Vagina (tissue), 2 donors: ENCODE measurements around the gene NUP205. TPM values are rescaled to one million over a fixed set of nuclear protein-coding genes. Genes with fewer than 3 reads are reported as not detected.
A peak's percentile ranks its signal among the peaks of the same experiment; 100 is the strongest.

ENCODE experiments used
- DNase-seq, 2 donors: peaks; one replicate each; pipeline ENCODE4 v3.0.0-alpha.2; 2017; ENCODE audit errors: extremely low spot score in 2 of 2
- H3K27ac ChIP-seq: fragments of 200-600 bp; sonication (generic); one replicate; pipeline ENCODE4 v1.5.1; 2019
- H3K27me3 ChIP-seq: fragments of 200-600 bp; sonication (generic); one replicate; pipeline ENCODE4 v1.5.1; 2019
- H3K36me3 ChIP-seq, 2 donors: fragments of 200-600 bp; sonication (generic); one replicate each; pipeline ENCODE4 v1.5.1; 2017 to 2019
- H3K4me1 ChIP-seq: fragments of 200-600 bp; sonication (generic); one replicate; pipeline ENCODE4 v1.5.1; 2019
- H3K4me3 ChIP-seq, 2 donors: fragments of 200-600 bp; sonication (generic); 1 replicate in 1 of 2; 2 replicates in 1 of 2; pipeline ENCODE4 v1.5.1; 2016 to 2019
- H3K9me3 ChIP-seq: fragments of 200-600 bp; sonication (generic); one replicate; pipeline ENCODE4 v1.5.1; 2019
- CTCF ChIP-seq, 3 experiments: fragments of 450-650 bp in 2 of 3; fragments of 200-600 bp in 1 of 3; sonication (generic) in 1 of 3; IDR thresholded peaks; one replicate each; pipeline ENCODE4 v1.5.1; 2017 to 2019; ENCODE audit warnings: antibody characterized with exemption in 3 of 3, mild to moderate bottlenecking in 2 of 3, moderate library complexity in 2 of 3
- POLR2A ChIP-seq, 2 donors: fragments of 450-650 bp; IDR thresholded peaks; one replicate each; pipeline ENCODE4 v1.6.1; 2017; ENCODE audit warnings: antibody characterized with exemption in 2 of 2, mild to moderate bottlenecking in 2 of 2, moderate library complexity in 2 of 2
- POLR2AphosphoS5 ChIP-seq, 2 donors: sonication (generic); formaldehyde crosslinking; IDR thresholded peaks; one replicate each; pipeline ENCODE4 v1.9.0; 2017; ENCODE audit warnings: antibody characterized with exemption in 2 of 2, mild to moderate bottlenecking in 2 of 2, low read depth in 1 of 2; ENCODE audit not compliant: insufficient read depth in 1 of 2
- intact Hi-C: fragments of 100-400 bp; cut with DNase I; formaldehyde crosslinking; loops from one replicate; pipeline ENCODE4 v1.15.1; 2023
- total RNA-seq: library from RNA; depleted of rRNA; stranded (reverse); fragments of >200 nt; gene quantifications from one replicate; pipeline ENCODE4 v1.2.3, GENCODE V29; 2016

Gene NUP205
- total RNA-seq, 1 donor from 2014 or later, result 28.2 TPM

- H3K36me3 ChIP-seq, result no peaks in the 10 kb centered on the region
- intact Hi-C loops, result no loop called here
- no peak for TF ChIP-seq POLR2A (IDR thresholded peaks at IDR 0.05)
- TF ChIP-seq CTCF (IDR thresholded peaks at IDR 0.05), result no peak
- TF ChIP-seq POLR2AphosphoS5 (IDR thresholded peaks at IDR 0.05; ENCODE audit: insufficient read depth in 1 of 2, low read depth in 1 of 2), result no peak
- H3K27me3 ChIP-seq, result no peaks in the 10 kb centered on the region
- no peaks in the 10 kb centered on the region for H3K9me3 ChIP-seq
- H3K4me3 ChIP-seq, result no peak overlapping the region
- H3K4me1 ChIP-seq, result no peaks in the 10 kb centered on the region
- H3K27ac ChIP-seq, result no peak overlapping the region
- no peak for DNase-seq
Observed at GRCh38 chr7:135537905-135538304, 19.8 kb upstream of the NUP205 start.

DNA sequence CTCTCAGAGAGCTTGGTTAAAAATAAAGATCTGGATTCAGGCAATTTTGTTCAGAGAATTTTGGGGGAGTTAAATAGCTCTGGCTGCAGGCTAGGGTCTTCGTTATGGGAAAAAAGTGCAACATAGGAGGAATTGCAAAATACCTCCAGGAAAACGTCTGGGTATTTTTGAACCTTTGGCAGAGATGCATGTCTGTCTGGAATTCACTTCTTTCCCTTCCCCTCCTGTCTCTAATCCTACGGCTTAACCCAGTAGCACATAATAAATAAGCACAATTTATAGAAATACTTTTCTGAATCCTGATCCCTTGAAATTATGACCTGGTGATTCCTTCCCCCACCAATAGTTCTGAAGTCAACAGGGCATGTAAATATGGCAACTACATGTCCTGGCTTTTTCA is 19.3 kb upstream of the NUP205 start:
- intact Hi-C loops, result no loop called here
- Histone ChIP-seq H3K27me3 (no peaks in the 10 kb centered on the region), H3K36me3 (no peaks in the 10 kb centered on the region), H3K9me3 (no peaks in the 10 kb centered on the region), H3K4me1 (no peaks in the 10 kb centered on the region), H3K27ac (no peak overlapping the region), H3K4me3 (no peak overlapping the region)
- no peak for DNase-seq
- TF ChIP-seq POLR2A (IDR thresholded peaks at IDR 0.05), result no peak
- TF ChIP-seq POLR2AphosphoS5 (IDR thresholded peaks at IDR 0.05; ENCODE audit: insufficient read depth in 1 of 2, low read depth in 1 of 2), result no peak
- TF ChIP-seq CTCF (IDR thresholded peaks at IDR 0.05), result no peak

- Histone ChIP-seq H3K36me3 (no peaks in the 10 kb centered on the region), H3K4me1 (no peaks in the 10 kb centered on the region), H3K27me3 (no peaks in the 10 kb centered on the region), H3K27ac (no peak overlapping the region), H3K4me3 (no peak overlapping the region), H3K9me3 (no peaks in the 10 kb centered on the region)
- intact Hi-C loops, result no loop called here
- TF ChIP-seq CTCF (IDR thresholded peaks at IDR 0.05) (no peak), POLR2A (IDR thresholded peaks at IDR 0.05) (no peak), POLR2AphosphoS5 (IDR thresholded peaks at IDR 0.05; ENCODE audit: insufficient read depth in 1 of 2, low read depth in 1 of 2) (no peak)
- DNase-seq, result peak in 1 of 2 donors; percentile 32
Observed at GRCh38 chr7:135539629-135540028, 18.1 kb upstream of the NUP205 start.

GRCh38 chr7:135541029-135541428 is 16.7 kb upstream of the NUP205 start:
- no peaks in the 10 kb centered on the region for H3K36me3 ChIP-seq
- H3K9me3 ChIP-seq, result no peaks in the 10 kb centered on the region
- no peaks in the 10 kb centered on the region for H3K27me3 ChIP-seq
- intact Hi-C loops, result no loop called here
- no peaks in the 10 kb centered on the region for H3K4me1 ChIP-seq
- H3K4me3 ChIP-seq, result no peak overlapping the region
- H3K27ac ChIP-seq, result no peak overlapping the region
- DNase-seq, result peak in 1 of 2 donors; percentile 22
- TF ChIP-seq POLR2AphosphoS5 (IDR thresholded peaks at IDR 0.05; ENCODE audit: insufficient read depth in 1 of 2, low read depth in 1 of 2), result no peak
- no peak for TF ChIP-seq POLR2A (IDR thresholded peaks at IDR 0.05)
- TF ChIP-seq CTCF (IDR thresholded peaks at IDR 0.05), result no peak

DNA sequence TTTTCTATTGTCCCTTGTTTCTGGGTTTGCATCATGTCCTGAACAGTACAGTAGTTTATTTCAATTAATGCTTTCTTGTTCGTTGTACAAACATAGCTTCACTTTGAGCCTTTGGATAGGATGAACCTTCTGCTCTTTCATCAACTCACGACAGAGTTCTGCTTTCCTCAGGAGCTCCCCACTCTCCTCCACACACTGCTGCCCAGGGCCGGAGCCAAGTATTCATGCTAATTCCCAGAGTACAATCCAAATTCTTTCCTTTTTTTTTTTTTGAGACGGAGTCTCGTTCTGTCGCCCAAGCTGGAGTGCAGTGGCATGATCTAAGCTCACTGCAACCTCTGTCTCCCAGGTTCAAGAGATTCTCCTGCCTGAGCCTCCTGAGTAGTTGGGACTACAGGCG is 7.5 kb upstream of the NUP205 start:
- Histone ChIP-seq H3K4me3 (no peak overlapping the region), H3K36me3 (no peaks in the 10 kb centered on the region), H3K4me1 (no peaks in the 10 kb centered on the region), H3K27ac (no peak overlapping the region), H3K9me3 (no peaks in the 10 kb centered on the region), H3K27me3 (no peaks in the 10 kb centered on the region)
- TF ChIP-seq POLR2A (IDR thresholded peaks at IDR 0.05) (no peak), POLR2AphosphoS5 (IDR thresholded peaks at IDR 0.05; ENCODE audit: insufficient read depth in 1 of 2, low read depth in 1 of 2) (no peak), CTCF (IDR thresholded peaks at IDR 0.05) (no peak)
- no peak for DNase-seq
- intact Hi-C loops, result no loop called here
